ENCODE data around the gene ZNF385B. TPM values are rescaled to one million over a fixed set of nuclear protein-coding genes. Genes with fewer than 3 reads are reported as not detected.

The ZNF385B gene
- polyA plus RNA-seq, 1 donor from 2014 or later = 0.31 TPM

DNA sequence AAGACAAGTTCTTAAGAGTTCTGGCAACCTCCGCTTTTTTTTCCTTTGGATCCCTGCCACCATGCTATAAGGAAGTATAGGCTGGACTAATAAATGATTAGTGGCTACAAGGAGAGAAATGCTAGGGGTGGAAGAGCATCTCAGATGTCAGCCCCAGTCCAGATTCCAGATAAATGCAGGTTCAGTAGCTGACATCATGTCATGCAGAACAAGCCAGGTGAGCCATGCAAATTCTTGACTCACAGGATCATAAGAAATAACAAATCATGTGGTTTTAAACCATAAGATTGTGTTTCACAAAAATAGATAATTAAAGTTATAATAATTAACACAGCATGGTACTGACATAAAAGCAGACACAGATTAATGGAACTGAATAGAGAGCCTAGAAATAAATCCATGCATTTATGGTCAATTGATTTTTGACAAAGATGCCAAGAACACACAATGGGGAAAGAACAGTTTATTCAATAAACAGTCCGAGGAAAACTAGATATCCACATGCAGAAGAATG is 443.9 kb downstream of the ZNF385B start:
- Histone ChIP-seq H3K9me2 (ENCODE audit: insufficient read depth, low read length) (no peaks in the 10 kb centered on the region), H3K27ac (ENCODE audit: low read length) (no peak overlapping the region)

DNA sequence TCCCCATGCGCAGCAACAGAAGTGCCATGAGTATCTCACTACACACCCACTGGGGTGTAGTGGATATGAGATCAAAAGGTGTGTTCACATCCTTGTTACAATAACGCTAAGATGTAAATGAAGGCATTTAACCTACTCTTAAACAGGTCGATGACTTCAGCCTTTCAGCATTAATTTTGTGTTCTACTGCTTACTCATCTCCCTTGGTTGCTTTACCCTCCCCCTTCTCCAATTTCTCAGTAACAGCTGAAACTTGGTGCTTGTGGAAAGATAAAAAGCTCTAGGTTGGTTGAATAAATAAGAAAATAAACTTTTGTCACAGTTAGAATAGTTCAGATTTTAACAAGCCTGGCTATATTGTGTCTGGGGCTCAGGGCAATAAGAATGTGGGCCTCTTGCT is 449.3 kb downstream of the ZNF385B start:
- H3K79me2 ChIP-seq (replicated peaks; ENCODE audit: insufficient read depth, low read length) = no peaks in the 10 kb centered on the region
- H4K20me1 ChIP-seq (ENCODE audit: insufficient read depth) = no peaks in the 10 kb centered on the region
- H3K4me2 ChIP-seq (ENCODE audit: low read length) = no peak overlapping the region
- TF ChIP-seq, protein P1, sequence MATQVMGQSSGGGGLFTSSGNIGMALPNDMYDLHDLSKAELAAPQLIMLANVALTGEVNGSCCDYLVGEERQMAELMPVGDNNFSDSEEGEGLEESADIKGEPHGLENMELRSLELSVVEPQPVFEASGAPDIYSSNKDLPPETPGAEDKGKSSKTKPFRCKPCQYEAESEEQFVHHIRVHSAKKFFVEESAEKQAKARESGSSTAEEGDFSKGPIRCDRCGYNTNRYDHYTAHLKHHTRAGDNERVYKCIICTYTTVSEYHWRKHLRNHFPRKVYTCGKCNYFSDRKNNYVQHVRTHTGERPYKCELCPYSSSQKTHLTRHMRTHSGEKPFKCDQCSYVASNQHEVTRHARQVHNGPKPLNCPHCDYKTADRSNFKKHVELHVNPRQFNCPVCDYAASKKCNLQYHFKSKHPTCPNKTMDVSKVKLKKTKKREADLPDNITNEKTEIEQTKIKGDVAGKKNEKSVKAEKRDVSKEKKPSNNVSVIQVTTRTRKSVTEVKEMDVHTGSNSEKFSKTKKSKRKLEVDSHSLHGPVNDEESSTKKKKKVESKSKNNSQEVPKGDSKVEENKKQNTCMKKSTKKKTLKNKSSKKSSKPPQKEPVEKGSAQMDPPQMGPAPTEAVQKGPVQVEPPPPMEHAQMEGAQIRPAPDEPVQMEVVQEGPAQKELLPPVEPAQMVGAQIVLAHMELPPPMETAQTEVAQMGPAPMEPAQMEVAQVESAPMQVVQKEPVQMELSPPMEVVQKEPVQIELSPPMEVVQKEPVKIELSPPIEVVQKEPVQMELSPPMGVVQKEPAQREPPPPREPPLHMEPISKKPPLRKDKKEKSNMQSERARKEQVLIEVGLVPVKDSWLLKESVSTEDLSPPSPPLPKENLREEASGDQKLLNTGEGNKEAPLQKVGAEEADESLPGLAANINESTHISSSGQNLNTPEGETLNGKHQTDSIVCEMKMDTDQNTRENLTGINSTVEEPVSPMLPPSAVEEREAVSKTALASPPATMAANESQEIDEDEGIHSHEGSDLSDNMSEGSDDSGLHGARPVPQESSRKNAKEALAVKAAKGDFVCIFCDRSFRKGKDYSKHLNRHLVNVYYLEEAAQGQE (IDR thresholded peaks at IDR 0.05; ENCODE audit: borderline replicate concordance) = no peak
- TF ChIP-seq EZH2 (IDR thresholded peaks at IDR 0.05; ENCODE audit: borderline replicate concordance, insufficient read depth, low read length, poor library complexity, severe bottlenecking) (no peak), EP300 (conservative IDR thresholded peaks at IDR 0.05; ENCODE audit: poor library complexity, severe bottlenecking) (no peak), TAF1 (IDR thresholded peaks at IDR 0.05; ENCODE audit: low read depth) (no peak), SMC3 (conservative IDR thresholded peaks at IDR 0.05; ENCODE audit: poor library complexity) (no peak)
- TF ChIP-seq, protein P2, sequence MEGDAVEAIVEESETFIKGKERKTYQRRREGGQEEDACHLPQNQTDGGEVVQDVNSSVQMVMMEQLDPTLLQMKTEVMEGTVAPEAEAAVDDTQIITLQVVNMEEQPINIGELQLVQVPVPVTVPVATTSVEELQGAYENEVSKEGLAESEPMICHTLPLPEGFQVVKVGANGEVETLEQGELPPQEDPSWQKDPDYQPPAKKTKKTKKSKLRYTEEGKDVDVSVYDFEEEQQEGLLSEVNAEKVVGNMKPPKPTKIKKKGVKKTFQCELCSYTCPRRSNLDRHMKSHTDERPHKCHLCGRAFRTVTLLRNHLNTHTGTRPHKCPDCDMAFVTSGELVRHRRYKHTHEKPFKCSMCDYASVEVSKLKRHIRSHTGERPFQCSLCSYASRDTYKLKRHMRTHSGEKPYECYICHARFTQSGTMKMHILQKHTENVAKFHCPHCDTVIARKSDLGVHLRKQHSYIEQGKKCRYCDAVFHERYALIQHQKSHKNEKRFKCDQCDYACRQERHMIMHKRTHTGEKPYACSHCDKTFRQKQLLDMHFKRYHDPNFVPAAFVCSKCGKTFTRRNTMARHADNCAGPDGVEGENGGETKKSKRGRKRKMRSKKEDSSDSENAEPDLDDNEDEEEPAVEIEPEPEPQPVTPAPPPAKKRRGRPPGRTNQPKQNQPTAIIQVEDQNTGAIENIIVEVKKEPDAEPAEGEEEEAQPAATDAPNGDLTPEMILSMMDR (IDR thresholded peaks at IDR 0.05; ENCODE audit: poor library complexity, severe bottlenecking) = no peak
- no peaks in the 10 kb centered on the region for H3K9me3 ChIP-seq (ENCODE audit: low read length)
- H3K9ac ChIP-seq (ENCODE audit: low read length) = no peak overlapping the region
- H2AFZ ChIP-seq (ENCODE audit: low read depth, low read length) = no peak overlapping the region
- no peaks in the 10 kb centered on the region for H3K36me3 ChIP-seq (ENCODE audit: insufficient read depth, low read length)
- H3K27me3 ChIP-seq (ENCODE audit: insufficient read depth, low read depth, low read length) = no peaks in the 10 kb centered on the region
- no peaks in the 10 kb centered on the region for H3F3A ChIP-seq (ENCODE audit: insufficient read depth, low read length, poor library complexity, severe bottlenecking)
- H3K9me2 ChIP-seq (ENCODE audit: insufficient read depth, low read length) = no peaks in the 10 kb centered on the region
- H3K4me3 ChIP-seq (ENCODE audit: low read length) = no peak overlapping the region
- no peak overlapping the region for H3K27ac ChIP-seq (ENCODE audit: low read length)

More for the DNA sequence above, 443.9 kb downstream of the ZNF385B start:
- H3K79me2 ChIP-seq (replicated peaks; ENCODE audit: insufficient read depth, low read length) = no peaks in the 10 kb centered on the region
- H3K9me3 ChIP-seq (ENCODE audit: low read length) = no peaks in the 10 kb centered on the region
- H3K4me3 ChIP-seq (ENCODE audit: low read length) = no peak overlapping the region
- H3K4me2 ChIP-seq (ENCODE audit: low read length) = no peak overlapping the region
- no peaks in the 10 kb centered on the region for H4K20me1 ChIP-seq (ENCODE audit: insufficient read depth)
- H3F3A ChIP-seq (ENCODE audit: insufficient read depth, low read length, poor library complexity, severe bottlenecking) = no peaks in the 10 kb centered on the region
- no peak overlapping the region for H3K9ac ChIP-seq (ENCODE audit: low read length)
- H3K36me3 ChIP-seq (ENCODE audit: insufficient read depth, low read length) = no peaks in the 10 kb centered on the region
- TF ChIP-seq MXI1 (conservative IDR thresholded peaks at IDR 0.05; ENCODE audit: poor library complexity, severe bottlenecking) (no peak), EP300 (conservative IDR thresholded peaks at IDR 0.05; ENCODE audit: poor library complexity, severe bottlenecking) (no peak), POLR2AphosphoS5 (IDR thresholded peaks at IDR 0.05) (no peak), RAD21 (conservative IDR thresholded peaks at IDR 0.05) (no peak), SMC3 (conservative IDR thresholded peaks at IDR 0.05; ENCODE audit: poor library complexity) (no peak), EZH2 (IDR thresholded peaks at IDR 0.05; ENCODE audit: borderline replicate concordance, insufficient read depth, low read length, poor library complexity, severe bottlenecking) (no peak), TAF1 (IDR thresholded peaks at IDR 0.05; ENCODE audit: low read depth) (no peak)
- TF ChIP-seq, protein P1 (IDR thresholded peaks at IDR 0.05; ENCODE audit: borderline replicate concordance) = no peak
- TF ChIP-seq, protein P2 (IDR thresholded peaks at IDR 0.05; ENCODE audit: poor library complexity, severe bottlenecking) = no peak
- no peak overlapping the region for H2AFZ ChIP-seq (ENCODE audit: low read depth, low read length)
- no peaks in the 10 kb centered on the region for H3K27me3 ChIP-seq (ENCODE audit: insufficient read depth, low read depth, low read length)

Data from neural cell (in vitro differentiated cells).